ENCODE results near the gene UGT2A3.
"Not testable (repeated sequence)": the region's sequence is repeated elsewhere in the genome, so short reads cannot be mapped to it uniquely, and the experiment has no call there.

The UGT2A3 gene

GRCh38 chr4:68948044-68948743, 3.4 kb downstream of the UGT2A3 start:
- H3K9me3 Mint-ChIP-seq, result no peaks in the 10 kb centered on the region
- DNase-seq (no peak), ATAC-seq (no peak)
- no peaks in the 10 kb centered on the region for H3K4me1 Mint-ChIP-seq
- H3K27me3 Mint-ChIP-seq, result no peaks in the 10 kb centered on the region
- no peak overlapping the region for H3K4me3 Mint-ChIP-seq
- no peak overlapping the region for H3K27ac Mint-ChIP-seq

DNA sequence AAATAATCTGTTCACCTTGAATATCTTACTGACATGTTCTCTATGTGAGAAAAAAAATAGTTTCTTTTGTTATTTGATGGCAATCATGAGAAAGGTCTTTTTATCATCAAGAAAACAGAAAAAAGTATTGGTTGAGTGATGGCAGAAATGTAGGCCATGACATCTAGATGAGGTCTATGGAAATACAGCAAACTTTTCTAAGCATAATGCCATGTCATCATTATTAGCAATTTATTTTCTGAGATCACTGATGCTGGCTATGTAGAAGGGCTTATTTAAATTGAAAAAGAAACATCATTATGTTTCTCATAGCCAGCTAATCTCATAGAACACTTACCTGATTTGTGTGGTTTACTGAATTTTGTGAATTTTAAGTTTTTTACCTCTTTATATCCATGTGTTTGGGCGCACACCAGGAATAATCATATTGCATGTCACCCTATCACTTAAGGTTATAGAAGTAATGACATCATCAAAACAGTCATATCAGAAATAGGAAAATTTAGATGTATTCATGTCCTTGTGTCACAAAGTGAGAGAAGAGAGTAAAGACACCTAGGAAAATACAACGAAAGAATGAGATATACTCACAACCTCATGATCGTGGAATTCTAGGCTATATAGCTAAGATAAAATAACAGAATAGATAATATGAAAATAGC, 22.4 kb downstream of the UGT2A3 start:
- H3K27me3 Mint-ChIP-seq, result no peaks in the 10 kb centered on the region
- H3K9me3 Mint-ChIP-seq, result peaks cover 7 to 10% of the 10 kb centered on the region in 2 donors
- H3K4me3 Mint-ChIP-seq, result no peak overlapping the region
- H3K4me1 Mint-ChIP-seq, result no peaks in the 10 kb centered on the region
- no peak overlapping the region for H3K27ac Mint-ChIP-seq
- DNase-seq, result no peak
- no peak for ATAC-seq

GRCh38 chr4:68927165-68927564, 24.4 kb downstream of the UGT2A3 start:
- H3K27ac Mint-ChIP-seq, result no peak overlapping the region

DNA sequence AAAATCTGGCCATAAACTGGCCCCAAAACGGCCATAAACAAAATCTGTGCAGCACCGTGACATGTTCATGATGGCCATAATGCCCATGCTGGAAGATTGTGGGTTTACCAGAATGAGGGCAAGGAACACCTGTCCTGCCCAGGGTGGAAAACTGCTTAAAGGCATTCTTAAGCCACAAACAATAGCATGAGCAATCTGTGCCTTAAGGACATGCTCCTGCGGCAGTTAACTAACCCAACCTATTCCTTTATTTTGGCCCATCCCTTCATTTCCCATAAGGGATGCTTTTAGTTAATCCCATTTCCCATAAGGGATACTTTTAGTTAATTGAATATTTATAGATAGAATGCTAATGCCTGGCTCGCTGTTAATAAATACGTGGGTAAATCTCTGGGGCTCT, 29.4 kb downstream of the UGT2A3 start:
- not testable (repeated sequence) for ATAC-seq, H3K4me3 Mint-ChIP-seq
- H3K9me3 Mint-ChIP-seq, result peaks cover 7 to 21% of the 10 kb centered on the region in 2 donors

More at GRCh38 chr4:68927165-68927564, 24.4 kb downstream of the UGT2A3 start:
- Mint-ChIP-seq H3K4me1 (no peaks in the 10 kb centered on the region), H3K4me3 (no peak overlapping the region), H3K9me3 (peaks cover 10 to 13% of the 10 kb centered on the region in 2 donors), H3K27me3 (no peaks in the 10 kb centered on the region)
- ATAC-seq, result no peak
- no peak for DNase-seq

GRCh38 chr4:68921051-68921450, 30.6 kb downstream of the UGT2A3 start:
- no peaks in the 10 kb centered on the region for H3K27me3 Mint-ChIP-seq
- H3K27ac Mint-ChIP-seq, result no peak overlapping the region
- H3K4me1 Mint-ChIP-seq, result no peaks in the 10 kb centered on the region
- DNase-seq, result no peak
- peaks cover 0 to 15% of the 10 kb centered on the region in 2 donors for H3K9me3 Mint-ChIP-seq
- ATAC-seq, result no peak
- H3K4me3 Mint-ChIP-seq, result no peak overlapping the region

More for the DNA sequence above, 29.4 kb downstream of the UGT2A3 start:
- not testable (repeated sequence) for H3K27ac Mint-ChIP-seq, DNase-seq, H3K4me1 Mint-ChIP-seq, H3K27me3 Mint-ChIP-seq

DNA sequence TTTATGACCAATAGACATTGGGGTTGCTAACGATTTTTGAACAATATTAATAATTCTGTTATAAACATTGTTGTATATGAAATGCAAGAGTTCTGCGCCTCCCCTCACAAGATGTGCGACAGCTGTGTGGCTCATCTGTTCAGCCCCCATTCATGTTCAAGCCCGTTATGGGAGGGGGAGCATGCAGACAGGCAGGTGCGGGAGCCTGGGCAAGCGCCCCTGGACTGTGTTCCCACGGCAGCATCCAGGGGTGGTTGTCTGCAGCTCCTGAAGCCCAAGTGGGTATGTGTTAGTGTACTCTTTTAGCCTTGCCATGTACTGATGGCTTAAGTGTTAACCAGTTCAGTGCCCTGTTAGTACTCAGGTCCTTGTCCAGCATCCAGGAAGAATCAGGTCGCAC, 34.6 kb downstream of the UGT2A3 start:
- Mint-ChIP-seq H3K27ac (no peak overlapping the region), H3K9me3 (peaks cover 7 to 8% of the 10 kb centered on the region in 2 donors), H3K27me3 (no peaks in the 10 kb centered on the region), H3K4me3 (no peak overlapping the region), H3K4me1 (no peaks in the 10 kb centered on the region)
- DNase-seq (no peak), ATAC-seq (no peak)

DNA sequence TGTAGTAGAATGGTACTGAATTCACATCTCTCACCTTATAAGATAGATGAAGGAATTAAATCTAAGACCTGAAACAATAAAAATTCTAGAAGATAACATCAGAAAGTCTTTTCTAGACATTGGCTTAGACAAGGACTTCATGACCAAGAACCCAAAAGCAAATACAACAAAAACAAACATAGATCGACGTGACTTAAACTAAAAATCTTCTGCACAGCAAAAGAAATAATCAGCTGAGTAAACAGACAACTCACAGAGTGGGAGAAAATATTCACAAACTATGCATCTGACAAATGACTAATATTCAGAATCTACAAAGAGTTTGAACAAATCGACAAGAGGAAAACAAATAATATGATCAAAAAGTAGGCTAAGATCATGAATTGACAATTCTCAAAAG, 38.8 kb downstream of the UGT2A3 start:
- no peak for ATAC-seq
- no peak overlapping the region for H3K4me3 Mint-ChIP-seq
- no peak for DNase-seq
- no peak overlapping the region for H3K27ac Mint-ChIP-seq
- H3K9me3 Mint-ChIP-seq, result peaks cover 0 to 7% of the 10 kb centered on the region in 2 donors
- H3K4me1 Mint-ChIP-seq, result no peaks in the 10 kb centered on the region
- no peaks in the 10 kb centered on the region for H3K27me3 Mint-ChIP-seq

- H3K27me3 Mint-ChIP-seq, result no peaks in the 10 kb centered on the region
- no peak overlapping the region for H3K27ac Mint-ChIP-seq
- H3K9me3 Mint-ChIP-seq, result peaks cover 0 to 7% of the 10 kb centered on the region in 2 donors
- no peak overlapping the region for H3K4me3 Mint-ChIP-seq
- H3K4me1 Mint-ChIP-seq, result no peaks in the 10 kb centered on the region
- no peak for ATAC-seq
- DNase-seq, result no peak
These were observed 42.2 kb downstream of the UGT2A3 start for GRCh38 chr4:68909385-68909784.

- H3K9me3 Mint-ChIP-seq, result peaks cover 0 to 5% of the 10 kb centered on the region in 2 donors
- DNase-seq, result no peak
- no peaks in the 10 kb centered on the region for H3K27me3 Mint-ChIP-seq
- no peak overlapping the region for H3K4me3 Mint-ChIP-seq
- ATAC-seq, result no peak
- H3K4me1 Mint-ChIP-seq, result no peaks in the 10 kb centered on the region
- H3K27ac Mint-ChIP-seq, result no peak overlapping the region
These were observed 43.6 kb downstream of the UGT2A3 start for GRCh38 chr4:68907788-68908700.

DNA sequence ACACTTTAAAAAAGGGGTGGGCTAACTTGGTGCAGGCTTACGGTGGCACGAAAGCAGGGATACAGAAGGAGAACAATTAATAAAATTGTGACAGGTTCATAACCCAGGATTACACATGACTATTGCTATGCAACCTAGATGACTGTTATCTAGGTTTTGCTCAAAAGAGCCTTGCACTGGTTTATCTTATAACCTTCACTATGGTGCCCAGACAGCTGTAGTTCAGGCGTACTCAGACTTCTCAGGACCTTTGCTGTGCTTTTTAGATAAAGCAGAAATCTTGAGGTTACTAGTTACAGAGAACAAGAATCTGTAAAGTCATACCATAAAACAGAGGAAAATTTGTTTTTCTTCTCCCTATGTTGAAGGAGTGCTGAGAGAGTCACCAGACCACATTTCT, 44.4 kb downstream of the UGT2A3 start:
- no peak overlapping the region for H3K27ac Mint-ChIP-seq
- no peak overlapping the region for H3K4me3 Mint-ChIP-seq
- no peak for ATAC-seq
- no peaks in the 10 kb centered on the region for H3K9me3 Mint-ChIP-seq
- no peak for DNase-seq
- no peaks in the 10 kb centered on the region for H3K4me1 Mint-ChIP-seq
- H3K27me3 Mint-ChIP-seq, result no peaks in the 10 kb centered on the region

DNA sequence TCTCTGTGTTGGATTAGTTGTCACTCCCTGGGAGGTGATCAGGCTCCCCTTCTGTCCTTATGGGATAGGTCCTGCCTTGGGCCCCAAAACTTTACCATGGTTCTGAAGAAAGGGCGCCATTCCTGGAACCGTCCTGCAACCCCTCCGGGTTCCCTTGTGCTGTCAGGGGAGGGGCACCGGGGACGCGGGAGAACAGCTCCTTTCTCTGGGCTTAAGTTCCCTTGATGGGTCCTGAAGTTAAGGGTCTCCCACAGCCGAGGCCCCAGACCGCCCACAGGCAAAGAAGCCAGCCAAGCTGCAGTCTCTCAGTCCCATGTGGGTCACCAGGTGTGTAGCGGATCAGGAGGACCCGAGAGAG, 44.8 kb downstream of the UGT2A3 start:
- H3K4me1 Mint-ChIP-seq, result no peaks in the 10 kb centered on the region
- DNase-seq, result no peak
- H3K27me3 Mint-ChIP-seq, result no peaks in the 10 kb centered on the region
- H3K9me3 Mint-ChIP-seq, result no peaks in the 10 kb centered on the region
- peak overlapping the region in 1 of 2 donors; percentile 19 for H3K27ac Mint-ChIP-seq
- no peak overlapping the region for H3K4me3 Mint-ChIP-seq
- ATAC-seq, result no peak

DNA sequence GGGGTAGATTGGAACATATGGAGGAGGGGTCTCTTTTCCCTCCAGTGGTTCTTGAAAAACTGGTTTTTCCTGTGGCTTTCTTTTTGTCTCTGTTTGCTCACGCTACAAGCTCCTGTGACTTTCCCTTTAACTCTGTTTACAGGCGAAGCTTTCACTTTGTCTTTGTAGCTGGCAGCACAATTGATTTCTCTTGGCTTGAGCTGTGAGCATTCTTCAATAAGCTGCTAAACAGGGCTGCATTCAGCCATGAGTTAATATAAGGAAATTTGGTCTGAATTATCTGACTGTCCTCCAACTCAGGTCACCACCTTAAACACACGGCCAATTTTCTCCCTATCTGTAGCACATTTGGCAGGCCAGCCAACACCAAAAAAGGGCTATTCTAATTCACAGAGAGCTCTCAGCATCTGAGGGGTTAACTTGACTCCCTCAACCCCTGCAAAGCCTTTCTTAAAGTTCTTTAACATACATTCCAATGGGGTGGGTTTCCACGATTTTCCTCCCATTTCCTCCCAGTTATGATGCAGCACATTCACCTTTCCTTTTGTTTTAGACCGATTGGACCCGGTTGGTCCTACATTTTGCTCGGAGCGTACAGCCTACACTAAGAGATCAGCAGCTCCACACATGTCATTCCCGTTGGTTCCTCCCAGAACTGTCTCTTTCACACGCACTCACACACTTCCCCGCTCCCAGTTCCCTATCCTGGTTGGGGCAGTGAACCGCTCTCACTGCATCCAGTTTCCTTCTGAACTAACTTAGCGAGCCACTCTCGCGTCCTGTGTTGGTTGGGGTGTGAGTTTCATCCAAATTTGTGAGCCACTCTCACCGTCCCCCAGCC, 45.4 kb downstream of the UGT2A3 start:
- Mint-ChIP-seq H3K9me3 (no peaks in the 10 kb centered on the region), H3K4me1 (no peaks in the 10 kb centered on the region), H3K4me3 (no peak overlapping the region), H3K27me3 (no peaks in the 10 kb centered on the region), H3K27ac (peak overlapping the region in 1 of 2 donors; percentile 19)
- ATAC-seq, result peak; percentile 18
- DNase-seq, result no peak

DNA sequence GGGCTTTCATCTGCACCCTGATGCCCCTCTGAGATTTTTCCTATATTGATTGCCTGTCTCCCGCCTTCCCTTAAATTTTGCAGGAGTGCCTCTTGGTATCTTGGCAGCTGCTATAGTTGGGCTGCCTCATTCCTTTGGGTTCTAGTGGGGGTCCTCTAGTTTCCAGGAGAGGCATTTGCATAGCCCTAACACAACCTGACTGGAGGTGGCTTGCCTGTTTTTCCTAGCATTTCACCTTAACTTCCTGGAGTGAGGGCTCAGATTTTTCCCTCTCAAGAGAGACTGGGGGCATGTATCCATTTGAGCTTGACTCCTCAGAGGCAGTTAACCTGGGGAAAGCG, 46.0 kb downstream of the UGT2A3 start:
- DNase-seq (no peak), ATAC-seq (no peak)
- no peaks in the 10 kb centered on the region for H3K27me3 Mint-ChIP-seq
- no peaks in the 10 kb centered on the region for H3K4me1 Mint-ChIP-seq
- H3K9me3 Mint-ChIP-seq, result no peaks in the 10 kb centered on the region
- no peak overlapping the region for H3K27ac Mint-ChIP-seq
- no peak overlapping the region for H3K4me3 Mint-ChIP-seq

GRCh38 chr4:68904786-68905185, 46.8 kb downstream of the UGT2A3 start:
- ATAC-seq, result peak; percentile 26
- Mint-ChIP-seq H3K4me3 (no peak overlapping the region), H3K9me3 (no peaks in the 10 kb centered on the region), H3K27ac (no peak overlapping the region), H3K4me1 (no peaks in the 10 kb centered on the region), H3K27me3 (no peaks in the 10 kb centered on the region)
- DNase-seq, result no peak

DNA sequence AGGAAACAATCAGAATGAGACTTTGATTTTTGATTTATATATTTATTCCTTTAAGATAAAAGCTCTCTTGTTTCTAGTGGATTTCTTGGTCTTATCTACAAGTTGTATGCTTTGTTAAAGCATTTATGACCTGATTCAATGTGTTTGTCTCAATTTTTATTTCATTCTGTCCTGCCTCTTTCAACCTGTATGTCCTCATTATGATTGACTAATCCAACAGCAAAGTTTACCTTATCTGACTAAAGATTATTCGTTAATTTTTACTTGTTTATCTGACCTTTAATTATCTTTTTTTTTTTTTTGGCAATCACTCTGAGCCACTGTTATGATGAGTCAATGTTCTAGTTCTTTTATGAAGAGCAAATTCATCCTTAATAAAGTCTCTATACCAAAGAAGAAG, 54.9 kb downstream of the UGT2A3 start:
- no peaks in the 10 kb centered on the region for H3K4me1 Mint-ChIP-seq
- DNase-seq (no peak), ATAC-seq (no peak)
- no peaks in the 10 kb centered on the region for H3K9me3 Mint-ChIP-seq
- H3K27ac Mint-ChIP-seq, result no peak overlapping the region
- H3K27me3 Mint-ChIP-seq, result no peaks in the 10 kb centered on the region
- no peak overlapping the region for H3K4me3 Mint-ChIP-seq

Measured in stimulated activated naive CD8-positive, alpha-beta T cell treated with anti-CD3 and anti-CD28 coated beads, Interleukin-15, amount 100 ng/mL, for 72 hours (primary cell).